ENCODE results near the gene ERBB4.

Gene ERBB4

DNA sequence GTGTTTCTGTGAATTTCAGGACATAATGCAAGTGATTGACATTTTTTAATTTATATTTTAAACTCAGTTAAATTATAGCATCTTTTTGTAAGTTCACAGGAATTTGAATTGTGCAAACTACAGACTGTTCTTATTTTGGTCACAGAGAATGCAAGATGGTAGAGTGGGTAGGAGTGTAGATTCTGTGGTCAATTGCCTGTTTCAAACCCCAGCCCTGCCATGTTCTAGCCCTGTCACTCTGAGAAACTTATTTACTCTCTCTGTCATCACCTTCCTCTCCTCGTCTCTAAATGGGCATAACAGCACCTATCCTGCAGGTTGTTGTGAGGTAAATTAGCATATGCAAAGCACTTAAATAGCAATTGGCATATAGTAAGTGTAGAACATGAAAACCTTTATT is 1102.4 kb downstream of the ERBB4 start:
- no peak for DNase-seq

- no peak for DNase-seq
Measured at GRCh38 chr2:211435331-211435730, 1103.3 kb downstream of the ERBB4 start.

- no peak for DNase-seq
Measured at GRCh38 chr2:211434773-211435172, 1103.8 kb downstream of the ERBB4 start.

- no peak for DNase-seq
Measured at GRCh38 chr2:211429256-211429920, 1109.2 kb downstream of the ERBB4 start.

DNA sequence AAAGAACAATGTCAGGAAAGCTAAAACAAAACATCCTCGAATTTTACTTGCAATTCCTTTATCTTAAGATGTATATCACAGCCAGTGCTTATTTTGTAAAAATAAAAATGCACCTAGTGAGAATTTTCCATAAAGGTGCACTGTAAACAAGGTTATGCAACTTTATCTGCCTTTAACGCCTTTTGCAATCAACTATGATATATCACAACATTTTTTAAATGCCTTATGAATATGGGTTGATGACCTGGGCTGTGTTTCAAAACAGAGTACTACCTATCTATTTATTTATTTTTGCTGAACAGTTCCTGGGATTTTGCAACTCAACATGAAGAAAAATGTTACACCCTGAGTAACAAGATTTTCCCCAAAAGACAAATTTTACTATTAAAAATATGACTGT is 1112.4 kb downstream of the ERBB4 start:
- no peak for DNase-seq

DNA sequence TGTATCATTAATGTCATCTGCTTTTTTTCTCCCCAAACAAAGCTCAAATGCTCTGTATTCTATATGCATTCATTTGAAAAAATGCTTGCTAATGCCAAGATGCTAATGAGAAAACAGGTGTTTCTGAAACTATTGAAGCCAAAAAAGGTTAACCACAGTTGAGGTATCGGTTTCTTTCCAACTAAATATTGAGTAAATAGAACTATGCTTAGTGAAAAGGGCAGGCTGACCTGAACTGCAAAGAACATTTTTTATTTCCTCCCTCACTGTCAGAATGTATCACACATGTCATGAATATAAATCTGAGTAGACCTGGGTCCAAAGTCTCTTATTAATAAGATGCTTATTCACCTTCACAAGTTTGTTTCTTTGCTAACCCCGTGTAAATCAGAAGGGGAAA is 1115.6 kb downstream of the ERBB4 start:
- DNase-seq: no peak

GRCh38 chr2:211417544-211417943 is 1121.1 kb downstream of the ERBB4 start:
- DNase-seq: no peak

GRCh38 chr2:211416373-211416772 is 1122.2 kb downstream of the ERBB4 start:
- peak; percentile 21 for DNase-seq

DNA sequence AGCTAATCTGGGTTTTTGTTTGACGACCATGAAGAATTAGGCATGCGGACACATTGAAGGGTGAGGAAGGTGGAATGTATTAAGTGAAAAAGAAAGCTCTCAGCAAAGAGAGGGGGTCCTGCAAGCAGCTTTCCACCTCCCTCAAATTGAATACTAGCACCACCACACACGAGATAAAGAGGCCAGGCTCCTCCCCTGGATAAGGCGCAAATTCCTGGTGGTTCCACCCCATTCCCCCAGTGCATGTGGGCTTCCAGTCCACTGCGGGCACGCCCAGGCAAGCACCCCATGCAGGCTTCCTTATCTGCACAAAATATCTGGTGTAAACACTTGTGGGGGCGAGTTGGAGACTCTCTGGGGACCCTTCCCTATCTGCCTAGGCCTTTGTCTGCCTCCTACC is 1124.9 kb downstream of the ERBB4 start:
- no peak for DNase-seq

GRCh38 chr2:211408483-211408891 is 1130.1 kb downstream of the ERBB4 start:
- no peak for DNase-seq

DNA sequence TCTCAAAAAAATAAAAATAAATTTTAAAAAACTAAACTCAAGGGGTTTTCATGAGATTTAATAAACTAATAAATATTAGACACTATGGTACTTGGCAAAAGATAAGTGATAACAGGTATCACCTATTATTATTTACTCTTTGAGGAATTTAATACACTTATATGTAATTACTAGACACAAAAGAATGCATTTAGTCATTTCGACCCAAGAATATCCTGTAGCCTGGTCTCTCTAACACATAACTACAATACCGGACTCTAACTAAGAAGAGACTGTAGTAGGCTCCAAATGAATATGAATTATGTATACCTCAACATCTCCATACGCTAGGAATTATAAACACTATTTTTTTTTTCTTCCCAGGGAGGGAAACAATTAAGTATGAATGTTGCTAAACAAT is 1131.5 kb downstream of the ERBB4 start:
- DNase-seq: no peak

- no peak for DNase-seq
Measured at GRCh38 chr2:211405036-211405435, 1133.6 kb downstream of the ERBB4 start.

GRCh38 chr2:211404098-211404497 is 1134.5 kb downstream of the ERBB4 start:
- DNase-seq: no peak

DNA sequence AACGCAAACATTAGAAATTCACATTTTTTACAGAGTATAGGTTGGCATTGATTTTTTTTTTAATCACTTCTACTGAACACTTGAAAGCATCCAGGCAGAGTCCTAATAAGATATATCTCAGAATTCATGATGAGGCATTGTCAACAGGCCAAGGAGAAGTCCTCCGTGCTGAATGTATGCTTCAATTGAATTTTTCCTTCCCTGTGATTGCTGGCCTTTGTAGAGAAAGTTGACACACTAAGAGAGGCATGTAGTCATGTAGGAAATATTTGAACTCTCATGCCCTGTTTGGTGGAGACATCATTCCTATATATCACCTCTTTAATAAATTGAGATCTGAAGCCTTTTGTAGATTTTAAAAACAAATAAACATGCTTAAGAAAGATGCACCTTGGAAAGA is 1137.3 kb downstream of the ERBB4 start:
- no peak for DNase-seq

DNA sequence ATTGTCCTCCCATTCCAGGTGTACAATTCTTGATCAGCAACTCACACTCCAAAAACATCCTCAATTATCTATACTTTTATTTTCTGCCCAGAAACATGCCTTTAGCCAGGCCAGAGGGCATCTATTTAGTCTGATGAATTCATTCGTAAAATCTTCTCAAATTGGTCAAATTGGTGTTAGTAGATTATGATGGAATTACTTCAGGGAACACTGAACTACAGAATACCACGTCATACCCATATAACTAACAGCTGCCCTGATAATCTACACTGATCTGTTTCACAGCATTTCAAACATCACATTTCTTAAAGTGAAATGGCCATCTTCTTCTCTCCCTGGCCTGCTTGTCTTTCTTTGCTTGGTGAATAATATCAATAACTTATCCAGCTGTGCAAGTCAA is 1140.8 kb downstream of the ERBB4 start:
- no peak for DNase-seq

GRCh38 chr2:211396815-211397214 is 1141.8 kb downstream of the ERBB4 start:
- DNase-seq: peak; percentile 92

- peak; percentile 94 for DNase-seq
Measured at GRCh38 chr2:211391189-211391567, 1147.4 kb downstream of the ERBB4 start.

DNA sequence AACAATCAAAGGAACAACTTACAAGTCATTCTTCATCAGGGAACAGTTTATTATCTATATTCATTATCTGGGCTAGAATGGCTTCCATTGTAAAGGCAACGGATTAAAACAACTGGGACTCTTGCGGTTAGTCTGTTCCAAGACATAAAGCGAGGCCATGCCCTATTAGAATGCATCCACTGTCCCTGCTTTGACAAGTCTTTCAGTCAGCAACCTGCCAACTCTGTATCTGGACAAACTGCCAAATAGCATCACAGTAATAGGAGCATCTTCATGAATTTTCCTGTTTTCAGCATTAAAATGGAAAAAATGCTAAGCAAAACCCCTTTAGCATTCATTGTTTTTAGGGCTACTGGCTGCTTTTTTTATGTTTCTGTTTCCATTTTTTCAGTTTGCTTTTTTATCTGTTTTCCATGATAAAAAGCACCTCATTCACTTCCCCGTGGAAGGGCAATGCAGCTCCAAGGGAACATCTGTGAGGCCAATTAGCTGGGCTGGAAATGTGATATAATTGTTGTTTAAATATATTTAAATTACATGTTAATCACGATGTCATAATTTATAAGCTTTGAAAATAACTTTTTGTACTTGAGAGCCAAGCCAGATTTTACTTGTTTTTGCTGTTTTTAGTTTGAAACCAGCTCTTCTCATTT is 1147.9 kb downstream of the ERBB4 start:
- DNase-seq: peak; percentile 84

- DNase-seq: no peak
Measured at GRCh38 chr2:211387734-211388133, 1150.9 kb downstream of the ERBB4 start.

DNA sequence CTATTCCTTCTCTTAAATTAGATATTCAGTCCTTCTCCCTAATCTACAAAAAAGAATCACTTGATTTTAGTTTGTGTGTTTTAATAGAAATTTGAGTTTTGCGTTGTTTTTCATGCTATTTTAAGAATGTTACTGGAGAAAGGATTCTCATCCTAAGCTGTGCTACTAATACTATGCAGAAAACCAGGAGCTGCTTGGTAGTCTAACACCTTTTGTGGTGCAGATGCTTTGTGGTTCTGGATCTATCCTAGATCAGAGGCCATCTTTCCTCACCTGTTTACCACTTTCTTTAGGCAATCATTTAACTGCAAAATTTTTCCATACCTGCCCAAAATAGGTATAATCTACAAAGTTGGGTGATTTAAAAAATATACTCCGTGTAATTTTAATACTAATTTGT is 1158.6 kb downstream of the ERBB4 start:
- no peak for DNase-seq

GRCh38 chr2:211376410-211376809 is 1162.2 kb downstream of the ERBB4 start:
- no peak for DNase-seq

DNA sequence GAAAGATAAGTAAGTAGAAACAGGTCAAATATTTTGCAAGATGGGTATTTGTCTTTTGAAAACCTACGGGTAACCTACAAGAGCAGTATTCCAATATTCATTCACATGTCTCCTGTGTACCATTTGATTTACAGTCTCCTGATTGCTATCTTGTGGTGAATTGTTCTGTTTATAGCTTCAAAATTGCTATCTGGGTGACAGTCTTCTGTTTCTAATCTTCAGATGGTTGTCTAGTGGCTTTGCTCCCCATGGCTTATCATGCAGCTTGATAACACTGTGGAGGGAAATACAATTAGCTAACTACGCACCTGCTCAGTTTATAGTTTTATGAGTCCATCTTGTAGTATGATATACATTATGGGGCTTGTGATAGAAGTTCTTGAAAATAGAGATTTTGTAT is 1165.4 kb downstream of the ERBB4 start:
- DNase-seq: peak; percentile 16

- DNase-seq: no peak
Measured at GRCh38 chr2:211371465-211371864, 1167.1 kb downstream of the ERBB4 start.

DNA sequence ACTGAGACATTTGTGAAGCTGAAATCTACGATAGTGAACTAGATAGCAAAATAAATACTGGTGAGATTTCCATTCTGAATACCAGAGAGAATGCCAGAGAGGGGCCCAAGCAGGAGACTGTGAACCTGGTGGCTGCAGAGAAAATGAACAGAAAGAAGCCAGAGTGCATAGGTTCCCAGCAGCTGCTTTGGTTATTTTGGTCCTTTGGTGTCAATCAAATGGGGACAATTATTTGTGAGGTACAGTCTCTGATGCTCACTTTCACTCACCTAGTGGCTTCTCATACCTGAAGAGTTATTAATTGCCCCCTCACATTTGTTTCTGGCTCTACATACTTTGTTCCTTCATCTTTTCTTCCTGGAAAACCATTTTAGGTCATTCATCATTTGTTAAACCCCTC is 1170.1 kb downstream of the ERBB4 start:
- no peak for DNase-seq

- DNase-seq: peak; percentile 63
Measured at GRCh38 chr2:211367711-211368110, 1170.9 kb downstream of the ERBB4 start.
